CD14-positive monocyte (primary cell): Measurements from ENCODE around the gene CFAP61. TPM values are rescaled to one million over a fixed set of nuclear protein-coding genes. Genes with fewer than 3 reads are reported as not detected.

Experiments
- DNase-seq, 3 donors: peaks; one replicate each; pipeline ENCODE4 v3.0.0-alpha.2; 2011 to 2022
- H2AFZ ChIP-seq: 2 replicates; pipeline ENCODE4 v1.6.0; 2012; ENCODE audit warnings: mild to moderate bottlenecking, low read depth, low read length, inconsistent platforms; ENCODE audit not compliant: insufficient read depth, poor library complexity, severe bottlenecking
- H3K27ac ChIP-seq, 2 donors: 1 replicate in 1 of 2; 2 replicates in 1 of 2; pipeline ENCODE4 v1.5.1; 2012 to 2013; ENCODE audit warnings: low read length in 2 of 2, control low read depth in 1 of 2, inconsistent platforms in 1 of 2, low read depth in 1 of 2, mild to moderate bottlenecking in 1 of 2
- H3K27me3 ChIP-seq, 2 donors: one replicate each; pipeline versions ENCODE4 v1.6.0 to v1.6.1; 2011 to 2013; ENCODE audit warnings: low read length in 2 of 2; ENCODE audit not compliant: control insufficient read depth in 2 of 2, insufficient read depth in 2 of 2
- H3K36me3 ChIP-seq, 2 donors: replicated peaks in 1 of 2; 1 replicate in 1 of 2; 2 replicates in 1 of 2; pipeline versions ENCODE4 v1.5.1 to v1.6.1; 2012 to 2013; ENCODE audit warnings: low read length in 2 of 2, control low read depth in 1 of 2, inconsistent platforms in 1 of 2, mild to moderate bottlenecking in 1 of 2; ENCODE audit not compliant: insufficient read depth in 2 of 2, control insufficient read depth in 1 of 2
- H3K4me1 ChIP-seq, 2 donors: 1 replicate in 1 of 2; 2 replicates in 1 of 2; pipeline versions ENCODE4 v1.5.1 to v1.6.1; 2012 to 2013; ENCODE audit warnings: low read length in 2 of 2, control low read depth in 1 of 2, inconsistent platforms in 1 of 2, mild to moderate bottlenecking in 1 of 2, moderate library complexity in 1 of 2; ENCODE audit not compliant: insufficient read depth in 2 of 2, control insufficient read depth in 1 of 2
- H3K4me2 ChIP-seq: replicated peaks from 2 replicates; pipeline ENCODE3; 2012; ENCODE audit warnings: low read length, moderate library complexity, mild to moderate bottlenecking; ENCODE audit not compliant: poor library complexity, severe bottlenecking; ENCODE audit errors: extremely low read depth
- H3K4me3 ChIP-seq, 3 experiments: fragments of 200-600 bp in 1 of 3; sonication (generic) in 1 of 3; replicated peaks in 1 of 3; 1 replicate in 2 of 3; 2 replicates in 1 of 3; pipeline ENCODE4 v1.5.1; 2011 to 2013; ENCODE audit warnings: low read length in 3 of 3, mild to moderate bottlenecking in 3 of 3, control low read depth in 2 of 3, low read depth in 2 of 3, inconsistent platforms in 1 of 3, moderate library complexity in 1 of 3
- H3K79me2 ChIP-seq: 2 replicates; pipeline ENCODE4 v1.6.0; 2012; ENCODE audit warnings: mild to moderate bottlenecking, control low read depth, inconsistent platforms, low read length, moderate library complexity; ENCODE audit not compliant: insufficient read depth
- H3K9ac ChIP-seq: 2 replicates; pipeline ENCODE4 v1.6.0; 2017; ENCODE audit warnings: low read length, mild to moderate bottlenecking; ENCODE audit not compliant: insufficient read depth, poor library complexity, severe bottlenecking
- H3K9me3 ChIP-seq, 2 donors: replicated peaks in 1 of 2; 1 replicate in 1 of 2; 2 replicates in 1 of 2; pipeline versions ENCODE4 v1.5.1 to v1.6.1; 2012 to 2013; ENCODE audit warnings: low read length in 2 of 2, control low read depth in 1 of 2; ENCODE audit not compliant: control insufficient read depth in 1 of 2, insufficient read depth in 1 of 2
- H4K20me1 ChIP-seq: 2 replicates; pipeline ENCODE4 v1.6.0; 2012; ENCODE audit warnings: mild to moderate bottlenecking, low read length, control low read depth, moderate library complexity; ENCODE audit not compliant: insufficient read depth
- H3K27ac Mint-ChIP-seq, 7 donors: one replicate each; pipeline ENCODE4 v1.8.0; 2020; ENCODE audit warnings: mild to moderate bottlenecking in 7 of 7, mixed read lengths in 7 of 7, moderate library complexity in 6 of 7, inconsistent platforms in 2 of 7
- H3K27me3 Mint-ChIP-seq, 3 donors: one replicate each; pipeline ENCODE4 v1.8.0; 2021 to 2022; ENCODE audit warnings: low read depth in 3 of 3, mild to moderate bottlenecking in 3 of 3, mixed read lengths in 3 of 3, moderate library complexity in 3 of 3, inconsistent platforms in 1 of 3
- H3K36me3 Mint-ChIP-seq, 2 donors: one replicate each; pipeline ENCODE4 v1.8.0; 2020; ENCODE audit warnings: mixed read lengths in 2 of 2, inconsistent platforms in 1 of 2, mild to moderate bottlenecking in 1 of 2
- H3K4me1 Mint-ChIP-seq: one replicate; pipeline ENCODE4 v1.8.0; 2020; ENCODE audit warnings: mild to moderate bottlenecking, mixed read lengths
- H3K4me3 Mint-ChIP-seq, 2 donors: one replicate each; pipeline ENCODE4 v1.8.0; 2020; ENCODE audit warnings: mild to moderate bottlenecking in 2 of 2, mixed read lengths in 2 of 2, moderate library complexity in 1 of 2
- H3K9me3 Mint-ChIP-seq, 7 donors: one replicate each; pipeline ENCODE4 v1.8.0; 2020 to 2022; ENCODE audit warnings: mixed read lengths in 7 of 7, mild to moderate bottlenecking in 6 of 7, moderate library complexity in 6 of 7, inconsistent platforms in 2 of 7
- whole genome bisulfite sequencing: methylation state at CpG from one replicate; pipeline ENCODE4 v1.1.5; 2013; ENCODE audit warnings: missing lambda C conversion rate; ENCODE audit not compliant: insufficient coverage; 5-methylcytosine and 5-hydroxymethylcytosine counted together
- intact Hi-C, 2 donors: fragments of 100-400 bp; cut with micrococcal nuclease; formaldehyde crosslinking; loops; one replicate each; pipeline versions ENCODE4 v1.15.0 to v1.15.1; 2023
- polyA plus RNA-seq, 3 donors: library from polyadenylated mRNA; depleted of rRNA in 1 of 3; unstranded in 2 of 3; stranded (reverse) in 1 of 3; fragments of 300-500 nt in 2 of 3; fragments of >200 nt in 1 of 3; fragmentation: Illumina TruSeq in 2 of 3; gene quantifications; 1 replicate in 2 of 3; 2 replicates in 1 of 3; pipeline ENCODE4 v1.2.3, GENCODE V29; 2012 to 2021
- TF ChIP-seq, protein P1 (sequence below): fragments of 200-600 bp; IDR thresholded peaks from one replicate; pipeline ENCODE4 v1.8.0; 2022; ENCODE audit warnings: antibody characterized with exemption, mild to moderate bottlenecking

CFAP61 gene
- polyA plus RNA-seq, 3 donors = not detected

DNA sequence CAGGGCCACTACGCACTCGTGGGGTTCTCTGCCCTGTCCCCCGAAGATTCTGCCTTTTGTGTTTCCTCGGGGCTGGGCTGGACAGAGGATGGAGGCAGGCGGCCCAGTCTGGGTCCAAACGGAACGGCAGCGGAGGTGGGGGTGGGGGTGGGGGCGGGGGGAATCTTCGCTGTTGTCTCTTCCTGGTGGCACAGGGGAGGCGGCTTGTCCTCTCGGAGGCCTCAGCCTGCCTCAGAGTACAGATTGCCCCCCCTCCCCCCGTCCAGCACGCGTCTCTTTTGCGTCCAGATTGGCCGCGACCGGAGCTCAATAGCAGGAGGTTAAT is 314.2 kb downstream of the CFAP61 start:
- TF ChIP-seq, protein P1, sequence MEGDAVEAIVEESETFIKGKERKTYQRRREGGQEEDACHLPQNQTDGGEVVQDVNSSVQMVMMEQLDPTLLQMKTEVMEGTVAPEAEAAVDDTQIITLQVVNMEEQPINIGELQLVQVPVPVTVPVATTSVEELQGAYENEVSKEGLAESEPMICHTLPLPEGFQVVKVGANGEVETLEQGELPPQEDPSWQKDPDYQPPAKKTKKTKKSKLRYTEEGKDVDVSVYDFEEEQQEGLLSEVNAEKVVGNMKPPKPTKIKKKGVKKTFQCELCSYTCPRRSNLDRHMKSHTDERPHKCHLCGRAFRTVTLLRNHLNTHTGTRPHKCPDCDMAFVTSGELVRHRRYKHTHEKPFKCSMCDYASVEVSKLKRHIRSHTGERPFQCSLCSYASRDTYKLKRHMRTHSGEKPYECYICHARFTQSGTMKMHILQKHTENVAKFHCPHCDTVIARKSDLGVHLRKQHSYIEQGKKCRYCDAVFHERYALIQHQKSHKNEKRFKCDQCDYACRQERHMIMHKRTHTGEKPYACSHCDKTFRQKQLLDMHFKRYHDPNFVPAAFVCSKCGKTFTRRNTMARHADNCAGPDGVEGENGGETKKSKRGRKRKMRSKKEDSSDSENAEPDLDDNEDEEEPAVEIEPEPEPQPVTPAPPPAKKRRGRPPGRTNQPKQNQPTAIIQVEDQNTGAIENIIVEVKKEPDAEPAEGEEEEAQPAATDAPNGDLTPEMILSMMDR = no peak
- Histone ChIP-seq H3K27ac (no peak overlapping the region), H3K27me3 (peaks cover 74 to 87% of the 10 kb centered on the region in 2 donors)

DNA sequence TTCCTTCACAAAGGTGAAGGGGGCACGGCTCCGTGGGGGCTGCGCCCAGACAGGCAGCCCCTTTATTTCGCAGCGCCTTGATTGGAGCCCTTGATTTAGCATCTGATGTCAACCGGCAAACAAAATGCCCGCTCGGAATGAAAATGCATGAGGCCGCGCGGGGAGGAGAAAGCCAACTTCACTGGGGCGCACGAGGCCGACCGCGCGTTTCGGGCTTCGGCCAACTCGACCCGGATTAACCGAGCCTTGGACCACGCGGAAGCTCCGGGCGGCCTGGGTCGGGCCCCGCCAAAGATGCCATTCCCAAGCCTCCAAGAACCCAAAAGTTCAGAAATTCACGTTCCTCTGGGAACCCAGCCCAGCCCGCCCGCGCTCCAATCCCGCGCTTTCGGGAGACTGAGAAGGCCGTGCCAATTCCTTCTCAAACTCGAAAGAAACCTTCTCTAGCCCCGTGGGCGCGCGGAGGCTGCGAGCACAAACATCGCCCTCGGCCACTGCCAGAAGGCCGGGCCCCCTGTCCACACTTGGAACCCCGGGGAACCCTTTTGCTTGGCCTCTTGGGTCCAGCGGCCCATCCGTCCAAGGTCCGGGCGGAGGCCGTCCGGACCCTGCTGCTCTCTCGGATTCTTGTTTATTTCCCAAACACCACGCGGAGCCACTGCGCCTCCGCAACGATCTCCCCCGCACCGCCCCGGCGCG is 314.7 kb downstream of the CFAP61 start:
- Histone ChIP-seq H3K36me3 (no peaks in the 10 kb centered on the region), H3K4me1 (peaks cover 31 to 58% of the 10 kb centered on the region in 2 donors), H3K9ac (no peak overlapping the region), H2AFZ (peak overlapping the region; percentile 77), H3K4me3 (peak overlapping the region; percentile 24 to 72 (median 40)), H3K9me3 (peaks cover 0 to 28% of the 10 kb centered on the region in 2 donors), H3K4me2 (peak overlapping the region; percentile 80), H4K20me1 (no peaks in the 10 kb centered on the region), H3K27me3 (peaks cover 74 to 87% of the 10 kb centered on the region in 2 donors), H3K79me2 (no peaks in the 10 kb centered on the region), H3K27ac (no peak overlapping the region)
- H3K4me1 Mint-ChIP-seq = peaks cover 44% of the 10 kb centered on the region
- intact Hi-C loops = no loop called here
- H3K27ac Mint-ChIP-seq = no peak overlapping the region
- peaks cover 5 to 8% of the 10 kb centered on the region in 2 donors for H3K36me3 Mint-ChIP-seq
- H3K27me3 Mint-ChIP-seq = peaks cover 78 to 91% (median 81%) of the 10 kb centered on the region in 3 donors
- H3K4me3 Mint-ChIP-seq = peak overlapping the region; percentile 84 to 95
- peaks cover 0 to 29% (median 6%) of the 10 kb centered on the region in 7 donors for H3K9me3 Mint-ChIP-seq
- TF ChIP-seq, protein P1 = no peak
- WGBS = 3% methylated on average over 61 of the region's 63 CpGs
- peak in 1 of 3 donors; percentile 13 for DNase-seq

More for the DNA sequence above, 314.2 kb downstream of the CFAP61 start:
- no peak for DNase-seq
- Histone ChIP-seq H3K4me2 (peak overlapping the region; percentile 80), H3K9ac (no peak overlapping the region), H3K36me3 (no peaks in the 10 kb centered on the region), H2AFZ (no peak overlapping the region), H3K79me2 (no peaks in the 10 kb centered on the region), H3K9me3 (peaks cover 0 to 28% of the 10 kb centered on the region in 2 donors), H4K20me1 (no peaks in the 10 kb centered on the region), H3K4me3 (no peak overlapping the region), H3K4me1 (peaks cover 31 to 58% of the 10 kb centered on the region in 2 donors)
- Mint-ChIP-seq H3K9me3 (peaks cover 0 to 29% (median 6%) of the 10 kb centered on the region in 7 donors), H3K36me3 (peaks cover 5 to 8% of the 10 kb centered on the region in 2 donors), H3K4me1 (peaks cover 44% of the 10 kb centered on the region), H3K27ac (no peak overlapping the region), H3K4me3 (peak overlapping the region in 1 of 2 donors; percentile 77), H3K27me3 (peaks cover 78 to 91% (median 80%) of the 10 kb centered on the region in 3 donors)
- WGBS = 3% methylated on average over 6 of the region's 19 CpGs
- intact Hi-C loops = no loop called here
